Measurements from ENCODE around the gene ALDH8A1.

The ALDH8A1 gene, protein sequence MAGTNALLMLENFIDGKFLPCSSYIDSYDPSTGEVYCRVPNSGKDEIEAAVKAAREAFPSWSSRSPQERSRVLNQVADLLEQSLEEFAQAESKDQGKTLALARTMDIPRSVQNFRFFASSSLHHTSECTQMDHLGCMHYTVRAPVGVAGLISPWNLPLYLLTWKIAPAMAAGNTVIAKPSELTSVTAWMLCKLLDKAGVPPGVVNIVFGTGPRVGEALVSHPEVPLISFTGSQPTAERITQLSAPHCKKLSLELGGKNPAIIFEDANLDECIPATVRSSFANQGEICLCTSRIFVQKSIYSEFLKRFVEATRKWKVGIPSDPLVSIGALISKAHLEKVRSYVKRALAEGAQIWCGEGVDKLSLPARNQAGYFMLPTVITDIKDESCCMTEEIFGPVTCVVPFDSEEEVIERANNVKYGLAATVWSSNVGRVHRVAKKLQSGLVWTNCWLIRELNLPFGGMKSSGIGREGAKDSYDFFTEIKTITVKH

GRCh38 chr6:134949927-134950326 lies at the start of gene ALDH8A1:
ALDH8A1 (minus strand) TSS chr6:134950101; CDS start chr6:134950053, 48 bp downstream.
- no peak for DNase-seq

- DNase-seq = no peak
These were observed 49.2 kb upstream of the ALDH8A1 start for GRCh38 chr6:134999107-134999506.

- DNase-seq = no peak
These were observed 47.5 kb upstream of the ALDH8A1 start for GRCh38 chr6:134997133-134997995.

DNA sequence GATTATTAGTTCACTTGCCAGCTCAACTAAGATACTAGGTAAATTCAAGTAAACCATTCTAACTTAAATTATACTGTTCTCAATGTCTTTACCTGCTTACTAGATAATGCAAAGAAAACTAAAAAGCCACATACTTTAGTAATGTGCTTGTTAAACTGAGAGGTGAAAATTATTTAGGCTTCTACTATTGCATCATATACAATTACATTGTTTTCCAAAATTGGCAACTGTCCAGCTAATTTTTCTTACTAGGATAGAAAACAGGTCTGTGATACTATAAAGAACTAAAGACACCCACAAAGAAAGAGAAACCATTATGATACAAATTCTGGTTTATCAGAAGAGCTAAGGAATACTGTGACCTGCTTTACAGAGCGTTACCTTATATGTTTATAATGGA lies 45.6 kb upstream of the ALDH8A1 start:
- no peak for DNase-seq

- DNase-seq = no peak
These were observed 44.5 kb upstream of the ALDH8A1 start for GRCh38 chr6:134994431-134994830.

DNA sequence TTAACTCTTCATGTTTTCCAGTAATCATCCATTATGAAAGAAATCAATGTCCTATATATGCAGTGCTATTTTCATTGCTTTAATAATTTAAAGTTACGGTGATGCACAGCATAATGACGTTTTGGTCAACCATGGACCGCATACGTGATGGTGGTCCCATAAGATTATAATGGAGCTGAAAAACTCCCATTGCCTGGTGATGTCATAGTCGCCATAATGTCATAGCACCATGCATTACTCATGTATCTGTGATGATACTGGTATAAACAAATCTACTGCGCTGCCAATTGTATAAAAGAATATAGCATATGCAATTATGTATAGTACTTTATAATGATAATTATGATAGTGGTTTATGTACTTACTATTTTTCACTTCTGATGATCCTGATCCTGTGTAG lies 42.3 kb upstream of the ALDH8A1 start:
- DNase-seq = no peak

- no peak for DNase-seq
These were observed 40.4 kb upstream of the ALDH8A1 start for GRCh38 chr6:134990262-134990661.

DNA sequence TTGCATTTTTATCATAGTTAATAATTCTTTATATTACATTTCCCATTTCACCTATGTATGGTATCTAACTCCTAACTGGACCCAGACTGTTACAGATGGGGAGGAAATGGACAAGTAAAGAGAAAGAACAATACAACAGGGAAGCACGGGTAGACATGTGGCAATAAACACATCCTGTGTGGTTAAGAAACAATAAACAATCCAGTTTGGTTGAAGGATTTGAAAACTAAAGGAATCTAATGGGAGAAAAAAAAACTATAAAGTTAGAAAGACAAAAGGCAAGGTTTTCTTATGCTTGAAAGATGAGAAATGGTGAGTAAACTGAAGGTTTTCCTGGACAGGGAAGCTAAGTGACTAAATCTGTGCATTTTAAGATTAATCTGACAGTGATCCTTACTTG lies 34.9 kb upstream of the ALDH8A1 start:
- DNase-seq = no peak

DNA sequence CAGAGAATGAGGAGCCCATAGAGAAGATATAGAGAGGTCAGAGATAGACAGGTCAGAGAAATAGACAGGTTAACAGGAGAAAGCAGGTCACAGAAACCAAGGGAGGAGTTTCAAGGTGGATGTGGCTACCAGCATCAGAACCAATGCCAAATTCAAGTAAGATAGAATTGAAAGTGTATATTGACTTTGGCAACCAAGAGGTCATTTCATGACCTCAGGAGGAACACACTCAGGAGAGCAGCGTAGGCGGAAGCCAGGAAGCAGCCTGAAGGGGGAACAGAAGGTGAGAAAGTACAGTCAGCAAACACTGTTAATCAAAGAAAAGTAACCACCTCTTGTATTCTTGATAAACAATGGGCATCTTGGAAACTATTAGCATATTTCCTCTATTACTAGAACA lies 33.9 kb upstream of the ALDH8A1 start:
- DNase-seq = no peak

GRCh38 chr6:134982161-134982560 lies 32.3 kb upstream of the ALDH8A1 start:
- DNase-seq = no peak

DNA sequence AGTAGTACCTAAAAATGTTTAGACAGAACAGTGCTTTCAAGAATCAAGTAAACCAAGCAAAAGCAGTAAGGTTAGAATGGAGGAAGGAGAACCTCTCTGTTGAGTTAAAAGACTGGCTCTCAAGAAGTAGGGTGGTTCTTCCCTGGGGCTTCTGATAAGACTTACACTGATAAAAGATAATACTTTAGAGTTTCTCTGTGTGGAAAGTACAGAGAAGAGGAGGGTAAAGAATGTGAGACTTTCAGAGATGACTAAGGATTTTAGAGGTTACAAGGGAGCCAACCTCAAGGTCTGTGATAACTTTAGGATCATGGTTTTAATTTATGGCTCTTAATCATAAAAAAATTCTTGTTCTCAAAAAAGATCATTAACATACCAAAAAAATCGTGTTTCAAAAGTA lies 30.9 kb upstream of the ALDH8A1 start:
- no peak for DNase-seq

GRCh38 chr6:134979142-134979541 lies 29.2 kb upstream of the ALDH8A1 start:
- no peak for DNase-seq

DNA sequence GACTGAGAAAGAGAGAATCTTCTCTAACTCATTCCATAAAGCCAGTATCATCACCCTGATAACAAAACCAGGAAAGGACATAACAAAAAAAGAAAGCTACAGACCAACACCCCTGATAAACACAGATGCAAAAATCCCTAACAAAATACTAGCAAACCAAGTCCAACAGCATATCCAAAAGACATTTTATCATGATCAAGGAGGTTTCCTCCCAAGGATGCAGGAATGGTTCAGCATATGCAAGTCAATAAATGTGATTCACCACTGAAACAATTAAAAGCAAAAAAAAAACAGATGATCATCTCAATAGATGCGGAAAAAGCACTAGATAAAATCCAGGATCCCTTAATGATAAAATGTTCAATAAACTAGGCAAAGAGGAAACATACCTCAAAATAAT lies 24.5 kb upstream of the ALDH8A1 start:
- no peak for DNase-seq

GRCh38 chr6:134967711-134968110 lies 17.8 kb upstream of the ALDH8A1 start:
- no peak for DNase-seq

- DNase-seq = no peak
These were observed 14.7 kb upstream of the ALDH8A1 start for GRCh38 chr6:134964451-134965203.

DNA sequence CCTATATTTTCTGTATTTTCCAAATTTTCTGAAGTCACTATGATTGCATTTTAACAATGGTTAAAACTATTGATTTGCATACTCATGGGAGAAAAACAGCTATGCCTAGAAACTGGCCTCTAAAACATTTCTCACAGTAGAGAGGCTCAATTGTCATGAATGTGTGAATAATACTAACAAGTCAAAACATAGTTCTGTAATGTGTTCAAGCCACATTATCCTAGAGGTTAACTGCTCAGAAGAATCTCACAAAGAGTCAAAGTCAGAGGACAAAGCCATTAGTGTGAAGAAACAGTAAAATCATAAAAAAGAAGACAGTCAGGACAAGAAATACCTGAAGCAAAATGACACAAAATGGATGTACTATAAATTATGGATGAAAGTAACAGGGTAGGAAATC lies 12.5 kb upstream of the ALDH8A1 start:
- DNase-seq = no peak

DNA sequence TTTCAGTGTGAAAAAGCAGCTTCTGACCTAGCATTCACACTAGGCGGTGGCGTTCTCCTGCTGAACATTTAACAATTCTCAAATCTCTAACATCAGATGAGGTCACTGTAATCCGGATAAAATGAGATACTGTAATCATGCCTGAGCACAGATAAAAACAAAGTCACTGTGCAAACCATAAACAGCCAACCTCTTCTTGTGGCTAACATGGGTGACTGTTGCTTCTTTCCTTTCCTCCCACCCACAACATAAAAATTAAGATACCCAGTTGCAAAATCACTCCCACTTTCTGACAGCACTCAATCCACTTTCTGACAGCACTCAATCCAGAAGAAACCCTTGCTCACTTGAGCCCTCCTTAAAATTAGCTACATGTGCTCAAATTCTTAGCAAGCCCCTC lies 11.5 kb upstream of the ALDH8A1 start:
- DNase-seq = no peak

GRCh38 chr6:134959603-134960002 lies 9.7 kb upstream of the ALDH8A1 start:
- DNase-seq = no peak

DNA sequence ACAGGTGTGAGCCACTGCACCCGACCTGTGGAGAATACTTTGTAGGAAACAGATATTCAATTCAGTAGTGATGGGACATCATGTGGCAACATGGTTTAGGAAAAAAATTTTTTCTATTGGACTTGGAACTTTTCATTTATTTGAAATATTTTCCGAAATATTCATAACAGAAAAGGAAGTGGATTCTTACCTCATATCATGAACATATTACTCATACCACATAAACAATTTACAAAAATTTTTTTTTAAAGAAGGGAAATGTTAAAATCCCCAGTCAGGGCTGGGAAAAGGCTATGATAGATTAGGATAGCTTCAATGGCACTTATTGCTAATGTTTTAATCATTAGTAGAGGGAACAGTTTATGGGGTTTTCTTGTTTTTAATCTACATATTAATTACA lies 6.8 kb upstream of the ALDH8A1 start:
- no peak for DNase-seq

GRCh38 chr6:134956032-134956431 lies 6.1 kb upstream of the ALDH8A1 start:
- no peak for DNase-seq

DNA sequence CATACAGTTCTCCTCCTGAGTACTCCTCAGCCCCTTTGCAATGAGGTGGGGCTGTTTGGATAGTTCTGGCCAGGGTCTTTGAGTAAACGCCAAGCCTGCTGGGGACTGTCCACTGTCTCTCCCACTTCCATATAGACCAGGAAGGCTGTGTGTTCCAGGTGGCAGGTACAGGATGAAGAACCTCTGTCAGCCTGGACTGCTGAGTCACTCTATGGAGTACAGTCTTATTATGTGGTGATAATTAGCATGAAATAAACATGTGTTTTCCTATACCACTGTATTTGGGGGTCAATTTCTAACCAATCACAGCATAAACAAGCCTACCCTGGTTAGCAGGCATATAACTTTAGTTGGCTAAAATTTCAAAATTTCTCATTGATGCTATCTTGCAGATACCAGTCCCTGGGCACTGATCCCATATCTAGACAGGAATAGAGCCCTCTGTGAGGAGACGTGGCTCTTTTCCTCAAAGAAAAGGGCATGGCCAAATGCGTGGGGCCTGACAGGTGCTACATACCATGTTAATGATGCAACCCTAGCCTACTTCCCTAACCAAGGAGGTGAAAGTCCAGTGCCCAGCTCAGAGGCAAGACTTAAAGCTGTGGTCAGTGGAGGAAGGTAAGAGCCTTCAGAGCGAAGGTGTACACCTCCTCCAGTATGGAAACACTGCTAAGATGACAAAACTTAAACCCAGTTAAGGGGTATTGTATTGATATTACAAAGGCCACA lies 4.5 kb upstream of the ALDH8A1 start:
- no peak for DNase-seq

- DNase-seq = no peak
These were observed 1.8 kb upstream of the ALDH8A1 start for GRCh38 chr6:134951494-134952263.

Measured in CD4-positive, alpha-beta T cell treated with Interleukin-21 for 1 hour (primary cell).